ENCODE measurements around the gene AFAP1.
"Not testable (repeated sequence)": the region's sequence is repeated elsewhere in the genome, so short reads cannot be mapped to it uniquely, and the experiment has no call there.

The AFAP1 gene

GRCh38 chr4:7944599-7945220, 5.0 kb upstream of the AFAP1 start:
- no peak for FAIRE-seq

- not testable (repeated sequence) for FAIRE-seq
These were observed 4.0 kb upstream of the AFAP1 start for GRCh38 chr4:7943688-7944087.

GRCh38 chr4:7943211-7943610, 3.5 kb upstream of the AFAP1 start:
- FAIRE-seq, result no peak

GRCh38 chr4:7941965-7942496, 2.4 kb upstream of the AFAP1 start:
- FAIRE-seq, result no peak

GRCh38 chr4:7941111-7941964, 1.7 kb upstream of the AFAP1 start:
- no peak for FAIRE-seq

- no peak for FAIRE-seq
These were observed 868 bp downstream of the AFAP1 start for GRCh38 chr4:7938609-7939376.

GRCh38 chr4:7938266-7938608, 1.4 kb downstream of the AFAP1 start:
- no peak for FAIRE-seq

GRCh38 chr4:7937006-7937405, 2.7 kb downstream of the AFAP1 start:
- no peak for FAIRE-seq

GRCh38 chr4:7933651-7934510, 5.8 kb downstream of the AFAP1 start:
- FAIRE-seq, result no peak

- no peak for FAIRE-seq
These were observed 7.4 kb downstream of the AFAP1 start for GRCh38 chr4:7932287-7932686.

- FAIRE-seq, result no peak
These were observed 10.3 kb downstream of the AFAP1 start for GRCh38 chr4:7929118-7929951.

- FAIRE-seq, result no peak
These were observed 10.9 kb downstream of the AFAP1 start for GRCh38 chr4:7928711-7929110.

- FAIRE-seq, result no peak
These were observed 12.8 kb downstream of the AFAP1 start for GRCh38 chr4:7926822-7927221.

GRCh38 chr4:7924570-7924969, 15.1 kb downstream of the AFAP1 start:
- FAIRE-seq, result no peak

GRCh38 chr4:7924163-7924562, 15.5 kb downstream of the AFAP1 start:
- FAIRE-seq, result no peak

- no peak for FAIRE-seq
These were observed 17.2 kb downstream of the AFAP1 start for GRCh38 chr4:7922466-7922865.

- FAIRE-seq, result no peak
These were observed 20.7 kb downstream of the AFAP1 start for GRCh38 chr4:7918981-7919380.

- FAIRE-seq, result not testable (repeated sequence)
These were observed 21.5 kb downstream of the AFAP1 start for GRCh38 chr4:7918187-7918586.

- no peak for FAIRE-seq
These were observed 22.0 kb downstream of the AFAP1 start for GRCh38 chr4:7917669-7918068.

- no peak for FAIRE-seq
These were observed 23.8 kb downstream of the AFAP1 start for GRCh38 chr4:7915875-7916242.

- FAIRE-seq, result no peak
These were observed 26.8 kb downstream of the AFAP1 start for GRCh38 chr4:7912826-7913225.
